K562 (cell line): ENCODE results near the gene OBP2A. TPM values are rescaled to one million over a fixed set of nuclear protein-coding genes. Genes with fewer than 3 reads are reported as not detected.

Experiments
- ATAC-seq: fragments of 200-7000 bp; cut with Tn5 transposase; 3 replicates; pipeline ENCODE4 v1.9.1; 2020; ENCODE audit warnings: moderate library complexity
- BruUV-seq: library from RNA; stranded (reverse); fragments of 400-500 nt; replicated peaks from 2 replicates; lab custom pipeline; 2021; lab: Mats Ljungman, UMichigan
- CTCF ChIA-PET: fragments of 300-600 bp; formaldehyde crosslinking; extraction: SDS; loops from one replicate; lab custom pipeline; 2021; ENCODE audit warnings: low intra/inter-chr PET ratio; lab: Yijun Ruan, JAX
- POLR2A ChIA-PET: fragments of 300-600, 350-650 bp; sonication (Branson Sonifier 250); formaldehyde crosslinking; extraction: SDS; loops from one replicate; lab custom pipeline; 2021; ENCODE audit warnings: antibody characterized with exemption, inconsistent platforms; lab: Yijun Ruan, JAX
- DNase-seq, 4 experiments: peaks; one replicate each; pipeline versions ENCODE4 v3.0.0 to v3.0.0-alpha.2; 2011 to 2018; ENCODE audit warnings: low spot score in 3 of 4, mixed read lengths in 3 of 4; ENCODE audit errors: extremely low read depth in 1 of 4
- FAIRE-seq: peaks from 2 replicates; lab custom pipeline; 2011; peaks lifted over from hg19 to GRCh38; lab: Jason Lieb, UNC
- H2AFZ ChIP-seq: 2 replicates; pipeline ENCODE4 v1.6.0; 2011; ENCODE audit warnings: low read depth, low read length, control low read depth, inconsistent platforms
- H3K27ac ChIP-seq: fragments of 200-600 bp; 3 replicates; pipeline ENCODE4 v1.8.0; 2011; ENCODE audit warnings: low read depth, mild to moderate bottlenecking, control low read depth, inconsistent platforms, low read length, moderate library complexity, mixed read lengths; ENCODE audit errors: extremely low read depth
- H3K27me3 ChIP-seq, 2 experiments: fragments of 300-600 bp in 1 of 2; 2 replicates in 1 of 2; 3 replicates in 1 of 2; pipeline versions ENCODE4 v1.6.0 to v1.8.0; 2011; ENCODE audit warnings: inconsistent platforms in 2 of 2, low read length in 2 of 2, mild to moderate bottlenecking in 1 of 2, mixed read lengths in 1 of 2, moderate library complexity in 1 of 2; ENCODE audit not compliant: control insufficient read depth in 2 of 2, insufficient read depth in 2 of 2
- H3K36me3 ChIP-seq: fragments of 300-600 bp; 3 replicates; pipeline ENCODE4 v1.8.0; 2011; ENCODE audit warnings: mild to moderate bottlenecking, low read length, inconsistent platforms; ENCODE audit not compliant: control insufficient read depth, insufficient read depth
- H3K4me1 ChIP-seq, 2 experiments: fragments of 200-600 bp in 1 of 2; replicated peaks in 1 of 2; 2 replicates in 1 of 2; 3 replicates in 1 of 2; pipeline versions ENCODE4 v1.5.1 to v1.8.0; 2011; ENCODE audit warnings: inconsistent platforms in 2 of 2, low read length in 2 of 2, mild to moderate bottlenecking in 1 of 2, mixed read lengths in 1 of 2, moderate library complexity in 1 of 2; ENCODE audit not compliant: control insufficient read depth in 2 of 2, insufficient read depth in 2 of 2
- H3K4me2 ChIP-seq: 2 replicates; pipeline ENCODE4 v1.6.1; 2011; ENCODE audit warnings: low read length, control low read depth, inconsistent platforms, mixed read lengths; ENCODE audit not compliant: insufficient read depth
- H3K4me3 ChIP-seq: fragments of 200-600 bp; sonication (generic), shearing (Covaris generic); 2 replicates; pipeline ENCODE4 v1.5.1; 2016; ENCODE audit warnings: control low read depth, inconsistent platforms
- H3K79me2 ChIP-seq: fragments of 200-600 bp; 3 replicates; pipeline ENCODE4 v1.8.0; 2011; ENCODE audit warnings: low read length, inconsistent platforms; ENCODE audit not compliant: control insufficient read depth, insufficient read depth
- H3K9ac ChIP-seq, 2 experiments: 2 replicates each; pipeline versions ENCODE4 v1.6.0 to v1.6.1; 2011; ENCODE audit warnings: low read depth in 2 of 2, low read length in 2 of 2, control low read depth in 1 of 2, inconsistent platforms in 1 of 2, mild to moderate bottlenecking in 1 of 2, mixed read lengths in 1 of 2; ENCODE audit not compliant: insufficient read depth in 1 of 2
- H3K9me1 ChIP-seq: one replicate; pipeline ENCODE4 v1.6.0; 2011; ENCODE audit warnings: inconsistent platforms, mild to moderate bottlenecking, low read length, moderate library complexity; ENCODE audit not compliant: control insufficient read depth, insufficient read depth
- H3K9me3 ChIP-seq: replicated peaks from 2 replicates; pipeline ENCODE4 v1.5.1; 2011; ENCODE audit warnings: low read depth, low read length, inconsistent platforms; ENCODE audit not compliant: control insufficient read depth, insufficient read depth
- H4K20me1 ChIP-seq: replicated peaks from 2 replicates; pipeline ENCODE4 v1.6.1; 2011; ENCODE audit warnings: low read length, inconsistent platforms, mixed read lengths; ENCODE audit not compliant: control insufficient read depth, insufficient read depth
- ZNF24 ChIP-seq: fragments of 450-650 bp; IDR thresholded peaks from 2 replicates; pipeline ENCODE4 v1.6.1; 2016
- WGBS: fragments of 100-300 bp; shearing (Covaris generic); methylation state at CpG from one replicate; pipeline ENCODE4 v1.1.6; 2016; ENCODE audit warnings: low coverage, mixed read lengths; ENCODE audit not compliant: insufficient coverage; ENCODE audit errors: missing lambda C conversion rate; 5-methylcytosine and 5-hydroxymethylcytosine counted together
- in situ Hi-C: fragments of 300-500 bp; cut with MboI; formaldehyde crosslinking; loops from 4 replicates; pipeline ENCODE4 v1.15.0; 2018; ENCODE audit warnings: inconsistent platforms, mixed read lengths
- intact Hi-C: fragments of 100-400 bp; cut with micrococcal nuclease; formaldehyde crosslinking; loops from 2 replicates; pipeline ENCODE4 v1.14.2; 2022
- polyA plus RNA-seq, 8 experiments: library from polyadenylated mRNA; depleted of rRNA in 4 of 8; stranded (reverse) in 5 of 8; unstranded in 3 of 8; fragments of >200 nt; fragmentation: Nextera tagmentation in 2 of 8; fragmentation: Illumina TruSeq in 1 of 8; extraction: Ambion mirVana in 2 of 8; extraction: Trizol in 1 of 8; gene quantifications; 2 replicates each; pipeline versions ENCODE4 v1.2.1 to v1.2.3, GENCODE V29; 2011 to 2014; ENCODE audit warnings: inconsistent platforms in 1 of 8, missing spikeins in 1 of 8
- total RNA-seq, 7 experiments: library from RNA; depleted of rRNA in 6 of 7; stranded (reverse); fragments of >200 nt in 6 of 7; fragmentation: Illumina TruSeq in 2 of 7; extraction: Trizol in 2 of 7; gene quantifications; 2 replicates each; pipeline versions ENCODE4 v1.2.1 to v1.2.3, GENCODE V29; 2011 to 2021; ENCODE audit warnings: low replicate concordance in 1 of 7
- TF ChIP-seq, protein P1 (sequence below): fragments of 250-450 bp; sonication (Bioruptor Pico); IDR thresholded peaks from 2 replicates; pipeline ENCODE4 v1.6.1; 2021; ENCODE audit warnings: mild to moderate bottlenecking

The OBP2A gene
- total and polyA plus RNA-seq, 9 of the 15 experiments (the other 6 are each of a cell fraction or from before 2014, with no cell fraction given): not detected

DNA sequence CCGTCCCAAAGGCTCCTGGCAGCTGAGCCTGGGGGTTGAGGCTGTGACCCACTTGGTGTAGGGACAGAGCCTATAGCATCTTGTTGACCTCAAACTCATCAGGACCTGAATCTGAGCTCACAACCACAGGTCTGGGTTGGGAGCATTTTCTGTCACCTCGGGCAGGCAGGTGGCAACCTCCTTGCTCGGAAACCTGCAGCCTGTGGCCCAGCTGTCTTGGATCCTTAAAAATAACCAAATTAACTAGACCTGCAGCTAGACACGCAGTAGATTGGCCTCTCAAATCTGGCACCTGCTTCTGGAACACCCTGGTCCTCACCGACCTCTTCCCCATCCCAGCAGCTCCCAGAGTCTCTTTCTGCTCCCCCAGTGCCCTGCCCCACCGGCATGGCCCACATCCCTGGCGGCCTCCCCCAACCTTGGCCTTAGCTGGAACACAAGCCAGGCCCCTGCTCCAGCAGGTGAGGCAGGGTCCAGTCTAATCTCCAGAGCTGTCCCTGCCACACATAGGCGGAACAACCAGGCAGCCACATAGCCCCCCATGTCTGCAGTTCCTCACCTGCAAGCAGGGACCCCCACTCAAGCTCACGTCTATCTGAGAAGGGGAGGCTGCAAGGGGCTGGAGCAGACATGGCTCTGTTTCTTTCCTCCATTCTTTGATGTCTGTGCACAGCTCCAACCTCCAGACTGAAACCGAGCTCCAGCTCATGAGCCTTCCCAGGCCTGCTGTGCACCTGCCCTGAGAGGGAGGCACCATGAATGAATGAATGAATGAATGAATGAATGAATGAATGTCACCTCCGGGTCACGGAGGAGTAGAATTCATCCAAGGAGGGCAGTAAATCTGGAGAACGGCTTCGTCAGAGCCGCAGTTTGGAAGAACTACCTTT is 43.9 kb downstream of the OBP2A start:
- no peak overlapping the region for H2AFZ ChIP-seq
- H3K4me3 ChIP-seq: no peak overlapping the region
- H3K36me3 ChIP-seq: no peaks in the 10 kb centered on the region
- ATAC-seq: no peak
- in situ Hi-C loops (no loop called here), intact Hi-C loops (no loop called here)
- no peak overlapping the region; a peak in 1 of 4 replicates for H3K9ac ChIP-seq
- H3K4me1 ChIP-seq: peaks cover 10 to 41% of the 10 kb centered on the region in 2 experiments; a peak in 2 of 5 replicates
- H3K27me3 ChIP-seq: peaks cover 7 to 52% of the 10 kb centered on the region in 2 experiments; a peak in 3 of 5 replicates
- no TSS peak for BruUV-seq
- TF ChIP-seq, protein P1, sequence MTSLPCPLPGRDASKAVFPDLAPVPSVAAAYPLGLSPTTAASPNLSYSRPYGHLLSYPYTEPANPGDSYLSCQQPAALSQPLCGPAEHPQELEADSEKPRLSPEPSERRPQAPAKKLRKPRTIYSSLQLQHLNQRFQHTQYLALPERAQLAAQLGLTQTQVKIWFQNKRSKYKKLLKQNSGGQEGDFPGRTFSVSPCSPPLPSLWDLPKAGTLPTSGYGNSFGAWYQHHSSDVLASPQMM (CRISPR knock-in tag): no peak
- peak; percentile 93 for TF ChIP-seq ZNF24
- no peak for DNase-seq
- ChIA-PET CTCF (no interaction called here), POLR2A (interaction anchor here (1.7 kb wide), 1 partner anchor 9 kb away, joined by 4 read pairs; no protein-coding TSS in a partner anchor)
- FAIRE-seq: no peak
- no peaks in the 10 kb centered on the region for H3K9me1 ChIP-seq
- 0 out of 2 replicates have a peak, but pooled peaks cover 5% of the 10 kb centered on the region for H4K20me1 ChIP-seq
- no peak overlapping the region for H3K4me2 ChIP-seq
- no peaks in the 10 kb centered on the region for H3K79me2 ChIP-seq
- H3K9me3 ChIP-seq: no peaks in the 10 kb centered on the region
- H3K27ac ChIP-seq: no peak overlapping the region
- WGBS: 9% methylated on average over 14 of the region's 15 CpGs
